ENCODE results near the gene ZNF318. TPM values are rescaled to one million over a fixed set of nuclear protein-coding genes. Genes with fewer than 3 reads are reported as not detected.

ZNF318 gene
- total and polyA plus RNA-seq, 12 donors = 5.9 to 19.3 (median 13.2) TPM

- peak overlapping the region in 1 of 4 donors; percentile 93 for H3K4me3 ChIP-seq
- no peaks in the 10 kb centered on the region for H3K27me3 ChIP-seq
- peaks cover 0 to 22% of the 10 kb centered on the region in 2 donors for H3K4me1 ChIP-seq (replicated peaks in 1 of 2)
- no peaks in the 10 kb centered on the region for H3K9me3 ChIP-seq (replicated peaks in 1 of 3)
- 79 to 87% (median 84%) methylated on average over 9 of the region's 9 CpGs for WGBS, 4 donors
- no peak for TF ChIP-seq CTCF (IDR thresholded peaks at IDR 0.05)
- TF ChIP-seq POLR2A (IDR thresholded peaks at IDR 0.05) = no peak
- no peak overlapping the region for H3K27ac ChIP-seq
- intact Hi-C loops (cut with DNase I) = loop anchor here in 1 of 2 donors (5.0 kb wide), 1 partner anchor 60 kb away; the partner anchor contains the start of gene ABCC10
- peaks cover 0 to 18% of the 10 kb centered on the region in 2 donors for H3K36me3 ChIP-seq (replicated peaks in 1 of 2)
- DNase-seq = no peak
These were observed 2.0 kb downstream of the ZNF318 start for GRCh38 chr6:43367245-43367984.

- intact Hi-C loops (cut with DNase I) = no loop called here
- Histone ChIP-seq H3K27ac (no peak overlapping the region), H3K27me3 (no peaks in the 10 kb centered on the region), H3K36me3 (replicated peaks in 1 of 2) (peaks cover 0 to 25% of the 10 kb centered on the region in 2 donors), H3K4me1 (replicated peaks in 1 of 2) (no peaks in the 10 kb centered on the region), H3K9me3 (replicated peaks in 1 of 3) (no peaks in the 10 kb centered on the region), H3K4me3 (no peak overlapping the region)
- no peak for DNase-seq
- no peak for TF ChIP-seq POLR2A (IDR thresholded peaks at IDR 0.05)
- no peak for TF ChIP-seq CTCF (IDR thresholded peaks at IDR 0.05)
- whole genome bisulfite sequencing, 4 donors = 89 to 97% (median 96%) methylated on average over 2 of the region's 2 CpGs
These were observed 8.2 kb downstream of the ZNF318 start for GRCh38 chr6:43361269-43361668.

GRCh38 chr6:43359831-43360230 lies 9.6 kb downstream of the ZNF318 start:
- Histone ChIP-seq H3K27ac (no peak overlapping the region), H3K9me3 (replicated peaks in 1 of 3) (no peaks in the 10 kb centered on the region), H3K36me3 (replicated peaks in 1 of 2) (peaks cover 0 to 32% of the 10 kb centered on the region in 2 donors), H3K27me3 (no peaks in the 10 kb centered on the region), H3K4me1 (replicated peaks in 1 of 2) (no peaks in the 10 kb centered on the region), H3K4me3 (no peak overlapping the region)
- TF ChIP-seq CTCF (IDR thresholded peaks at IDR 0.05) (no peak), POLR2A (IDR thresholded peaks at IDR 0.05) (no peak)
- WGBS, 4 donors = 77 to 89% (median 85%) methylated on average over 1 of the region's 1 CpG
- intact Hi-C loops (cut with DNase I) = no loop called here
- DNase-seq = no peak

GRCh38 chr6:43359381-43359780 lies 10.1 kb downstream of the ZNF318 start:
- DNase-seq = no peak
- Histone ChIP-seq H3K27ac (no peak overlapping the region), H3K4me3 (no peak overlapping the region), H3K9me3 (replicated peaks in 1 of 3) (no peaks in the 10 kb centered on the region), H3K36me3 (replicated peaks in 1 of 2) (peaks cover 0 to 32% of the 10 kb centered on the region in 2 donors), H3K4me1 (replicated peaks in 1 of 2) (no peaks in the 10 kb centered on the region), H3K27me3 (no peaks in the 10 kb centered on the region)
- no peak for TF ChIP-seq CTCF (IDR thresholded peaks at IDR 0.05)
- no peak for TF ChIP-seq POLR2A (IDR thresholded peaks at IDR 0.05)
- intact Hi-C loops (cut with DNase I) = no loop called here

Data from adrenal gland (tissue), 12 donors.